HG03060 (cell line): ENCODE data around the gene CCNDBP1.
"Not testable (repeated sequence)": the region's sequence is repeated elsewhere in the genome, so short reads cannot be mapped to it uniquely, and the experiment has no call there.

Source experiments
- ATAC-seq: cut with Tn5 transposase; IDR thresholded peaks from one replicate; pipeline ENCODE4 v1.9.1; 2021; ENCODE audit warnings: low read depth, moderate number of reproducible peaks; ENCODE audit not compliant: unreplicated experiment

The CCNDBP1 gene

DNA sequence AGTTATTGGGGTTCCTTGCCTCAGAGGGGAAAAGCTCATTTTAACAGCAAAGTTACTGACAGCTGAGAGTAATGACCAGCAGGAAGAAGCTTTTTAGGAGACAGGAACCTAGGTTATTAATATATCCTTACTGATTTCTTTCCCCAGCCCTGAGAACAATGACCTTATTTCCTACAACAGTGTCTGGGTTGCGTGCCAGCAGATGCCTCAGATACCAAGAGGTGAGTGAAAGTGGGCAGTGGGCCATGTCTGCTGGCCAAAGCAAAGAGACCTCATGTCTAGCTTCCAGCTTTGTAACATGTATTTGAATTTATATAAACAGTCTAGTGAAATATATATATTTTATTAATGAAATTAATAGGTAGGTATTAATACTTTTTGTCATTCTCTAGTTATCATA lies 5.0 kb downstream of the CCNDBP1 start:
- ATAC-seq = no peak

- no peak for ATAC-seq
Observed at GRCh38 chr15:43193710-43194109, 8.5 kb downstream of the CCNDBP1 start.

GRCh38 chr15:43194795-43195194 lies 9.6 kb downstream of the CCNDBP1 start:
- ATAC-seq = no peak

DNA sequence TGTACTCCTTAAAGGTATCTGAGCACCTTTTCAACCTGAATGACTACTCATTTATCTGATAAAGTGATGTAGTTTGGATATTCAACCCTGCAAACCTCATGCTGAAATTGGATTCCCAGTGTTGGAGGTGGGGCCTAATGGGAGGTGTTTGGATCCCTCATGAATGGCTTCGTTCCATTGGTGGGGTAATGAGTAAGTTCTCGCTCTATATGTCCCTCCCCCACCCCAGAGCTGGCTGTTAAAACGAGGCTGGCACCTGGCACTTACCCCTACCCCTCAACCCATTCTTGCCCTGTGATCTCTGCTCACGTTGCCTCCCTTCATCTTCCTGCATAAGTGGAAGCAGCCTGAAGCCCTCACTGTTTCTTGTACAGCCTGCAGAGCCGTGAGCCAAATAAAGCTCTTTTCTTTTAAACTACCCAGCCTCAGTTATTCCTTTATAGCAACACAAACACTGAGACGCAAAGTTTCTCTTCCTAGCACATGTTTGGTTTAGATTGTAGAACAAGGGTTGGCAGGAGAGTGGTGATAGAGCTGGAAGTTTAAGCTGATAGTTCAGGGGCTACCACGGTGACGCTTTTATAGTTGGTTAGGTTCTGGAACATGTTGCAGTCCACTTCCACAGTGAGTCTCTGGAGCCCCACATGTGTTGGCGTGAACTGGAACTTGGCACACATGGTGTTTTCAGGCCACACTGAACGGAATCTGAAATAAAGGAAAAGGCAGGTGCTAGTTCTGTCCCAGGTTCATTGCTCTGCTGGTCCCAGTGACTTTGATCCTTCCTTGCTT lies 11.8 kb downstream of the CCNDBP1 start:
- ATAC-seq = no peak

DNA sequence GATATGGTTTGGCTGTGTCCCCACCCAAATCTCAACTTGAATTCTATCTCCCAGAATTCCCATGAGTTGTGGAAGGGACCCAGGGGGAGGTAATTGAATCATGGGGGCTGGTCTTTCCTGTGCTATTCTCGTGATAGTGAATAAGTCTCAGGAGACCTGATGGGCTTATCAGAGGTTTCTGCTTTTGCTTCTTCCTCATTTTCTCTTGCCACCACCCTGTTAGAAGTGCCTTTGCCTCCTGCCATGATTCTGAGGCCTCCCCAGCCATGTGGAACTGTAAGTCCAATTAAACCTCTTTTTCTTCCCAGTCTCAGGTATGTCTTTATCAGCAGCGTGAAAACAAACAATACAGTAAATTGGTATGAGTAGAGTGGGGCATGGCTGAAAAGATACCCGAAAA lies 12.6 kb downstream of the CCNDBP1 start:
- not testable (repeated sequence) for ATAC-seq

GRCh38 chr15:43198556-43198955 lies 13.4 kb downstream of the CCNDBP1 start:
- not testable (repeated sequence) for ATAC-seq

GRCh38 chr15:43198992-43199391 lies 13.8 kb downstream of the CCNDBP1 start:
- ATAC-seq = no peak

DNA sequence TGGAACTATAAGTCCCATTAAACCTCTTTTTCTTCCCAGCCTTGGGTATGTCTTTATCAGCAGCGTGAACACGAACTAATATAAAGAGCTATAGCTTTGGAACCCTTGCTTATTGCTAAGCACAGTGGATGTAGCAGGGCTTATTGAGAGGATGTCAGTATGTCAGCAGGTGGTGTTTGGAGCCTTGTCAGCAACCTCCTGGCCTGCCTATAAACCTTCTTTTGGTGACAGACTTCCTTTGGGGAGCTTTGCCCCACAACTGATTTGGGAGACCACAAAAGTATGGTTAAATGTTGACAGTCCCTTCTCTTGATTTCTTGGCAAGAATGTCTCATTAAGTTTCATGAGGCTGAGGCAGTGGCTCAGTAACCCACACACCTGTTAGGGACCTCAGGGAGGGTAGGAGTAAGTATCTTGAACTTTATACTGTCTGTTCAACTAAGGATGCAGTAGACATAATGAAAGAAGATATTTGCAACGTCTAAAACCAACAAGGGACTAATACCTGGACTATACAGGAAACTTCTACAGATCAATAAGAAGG lies 14.8 kb downstream of the CCNDBP1 start:
- no peak for ATAC-seq

- ATAC-seq = no peak
Observed at GRCh38 chr15:43204016-43204901, 19.1 kb downstream of the CCNDBP1 start.

DNA sequence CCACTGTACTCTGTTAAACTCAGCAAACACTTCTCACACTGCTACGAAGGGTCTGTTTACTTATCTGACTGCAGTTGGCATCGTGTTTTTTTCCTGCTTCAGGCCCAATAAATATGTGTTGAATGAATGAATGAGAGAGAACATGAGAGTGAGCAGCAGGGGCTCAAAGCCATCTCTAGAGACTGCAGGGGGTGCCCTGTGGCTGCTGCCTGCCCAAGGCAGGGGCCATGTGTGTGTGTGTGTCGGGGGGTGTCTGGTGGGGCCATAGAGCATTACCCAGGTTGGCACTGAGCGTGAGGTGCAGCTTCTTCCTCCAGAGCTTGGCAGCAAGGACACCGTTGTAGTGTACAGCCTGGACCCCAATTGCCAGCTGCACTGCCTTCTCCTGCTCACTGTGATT lies 20.9 kb downstream of the CCNDBP1 start:
- ATAC-seq = no peak

- ATAC-seq = no peak
Observed at GRCh38 chr15:43207024-43207423, 21.8 kb downstream of the CCNDBP1 start.

- ATAC-seq = no peak
Observed at GRCh38 chr15:43208052-43209002, 23.1 kb downstream of the CCNDBP1 start.

DNA sequence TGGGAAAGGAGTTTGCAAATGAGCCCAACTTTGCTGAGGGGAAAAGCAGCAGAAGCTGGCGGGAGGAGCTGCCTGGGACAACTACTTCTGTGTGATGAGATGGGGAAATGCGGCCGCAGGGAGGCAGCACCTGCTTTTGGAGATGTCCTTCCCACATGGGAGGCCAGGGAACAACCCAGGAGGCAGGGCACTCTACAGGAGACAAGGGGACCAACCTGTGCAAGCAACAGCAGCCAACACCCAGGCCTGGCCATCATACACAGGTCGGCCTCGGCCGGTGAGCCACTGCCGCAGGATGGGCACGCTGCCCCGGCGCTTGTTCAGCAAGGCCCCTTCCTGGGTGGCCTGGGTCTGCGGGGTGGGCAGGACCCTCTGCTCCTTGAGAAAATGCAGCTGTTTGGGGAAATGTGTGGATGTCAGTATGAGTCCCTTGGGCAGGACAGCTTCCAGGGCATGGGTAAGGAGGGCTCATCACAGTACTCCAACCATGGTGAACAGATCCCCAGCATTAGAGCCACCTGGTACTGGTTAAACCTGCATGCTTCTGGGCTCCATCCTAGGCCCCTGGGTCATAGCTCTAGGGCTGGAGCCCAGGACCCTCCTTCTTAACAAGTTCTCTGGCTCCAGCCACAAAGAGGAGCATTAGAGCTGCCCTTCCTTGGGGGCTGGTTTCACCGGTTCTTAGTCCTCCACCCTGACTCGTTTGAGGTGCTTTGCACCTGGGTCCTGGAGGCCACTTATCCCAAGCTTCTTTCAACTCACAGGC lies 24.0 kb downstream of the CCNDBP1 start:
- no peak for ATAC-seq

DNA sequence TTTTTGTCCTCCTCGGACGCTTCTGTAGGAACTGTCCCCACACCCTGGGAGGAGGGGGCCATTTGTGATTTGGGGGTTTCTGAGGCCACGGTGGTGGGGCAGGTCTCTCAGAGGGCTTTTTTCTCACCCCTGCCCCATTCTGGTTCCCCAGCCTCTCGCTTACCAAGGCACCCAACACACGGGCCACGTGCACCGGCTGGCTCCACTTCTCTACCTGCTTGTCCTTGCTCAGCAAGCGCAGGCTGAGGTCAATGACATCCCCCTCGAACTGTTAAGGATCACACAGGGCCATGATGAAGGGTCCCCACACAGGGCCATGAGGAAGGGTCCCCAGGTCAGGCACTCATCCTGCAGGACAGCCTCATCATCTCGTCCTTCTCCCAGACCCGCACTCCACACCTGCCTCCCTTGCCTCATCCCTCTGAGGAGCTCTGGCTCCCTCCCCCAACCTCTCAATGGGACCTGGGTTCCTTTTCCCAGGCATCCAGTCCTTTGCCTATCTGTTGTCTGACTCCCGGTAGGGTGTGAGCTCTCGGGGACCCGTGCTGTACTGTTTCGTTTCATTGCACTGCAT lies 25.1 kb downstream of the CCNDBP1 start:
- ATAC-seq = no peak

GRCh38 chr15:43210807-43211206 lies 25.6 kb downstream of the CCNDBP1 start:
- no peak for ATAC-seq

- ATAC-seq = no peak
Observed at GRCh38 chr15:43211224-43211735, 26.1 kb downstream of the CCNDBP1 start.

DNA sequence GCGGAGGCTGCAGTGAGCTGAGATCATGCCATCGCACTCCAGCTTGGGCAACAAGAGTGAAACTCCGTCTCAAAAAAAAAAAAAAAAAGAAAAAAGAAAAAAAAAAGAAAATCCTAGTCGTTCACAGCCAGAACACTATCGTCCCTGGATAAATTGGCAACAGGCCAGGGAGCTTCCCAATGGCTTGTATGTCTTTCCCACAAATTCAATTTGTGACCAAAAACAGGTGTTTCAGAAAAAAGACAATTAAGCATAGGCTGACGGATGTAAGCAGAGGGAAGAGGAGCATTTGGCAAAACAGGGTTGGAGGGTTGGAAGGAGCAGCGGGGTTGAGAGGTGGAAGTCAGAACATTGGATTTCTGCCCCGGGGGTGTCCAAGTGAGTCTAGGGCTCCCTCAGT lies 27.1 kb downstream of the CCNDBP1 start:
- no peak for ATAC-seq

- ATAC-seq = no peak
Observed at GRCh38 chr15:43212951-43213350, 27.7 kb downstream of the CCNDBP1 start.

GRCh38 chr15:43213466-43213865 lies 28.3 kb downstream of the CCNDBP1 start:
- ATAC-seq = no peak
